A549 (cell line): Measurements from ENCODE around the gene PRKD3. TPM values are rescaled to one million over a fixed set of nuclear protein-coding genes. Genes with fewer than 3 reads are reported as not detected.

ENCODE experiments used
- ATAC-seq, 2 experiments: fragments of 200-7000 bp in 1 of 2; fragments of >200 bp in 1 of 2; cut with Nextera tagmentation in 1 of 2; cut with Tn5 transposase in 1 of 2; 3 replicates each; pipeline versions ENCODE4 v1.8.0 to v1.9.1; 2018 to 2020; ENCODE audit warnings: mild to moderate bottlenecking in 1 of 2, moderate library complexity in 1 of 2
- CTCF ChIA-PET: fragments of 300-600 bp; sonication (Branson Sonifier 250); formaldehyde crosslinking; extraction: SDS; loops from one replicate; lab custom pipeline; 2021; ENCODE audit warnings: antibody characterized with exemption, inconsistent platforms; lab: Yijun Ruan, JAX
- POLR2A ChIA-PET: fragments of 350-600 bp; formaldehyde crosslinking; extraction: SDS; loops from one replicate; lab custom pipeline; 2021; ENCODE audit warnings: antibody characterized with exemption, inconsistent platforms; lab: Yijun Ruan, JAX
- DNase-seq, 2 experiments: peaks; one replicate each; pipeline versions ENCODE4 v3.0.0 to v3.0.0-alpha.2; 2011 to 2016; ENCODE audit warnings: low read depth in 1 of 2, low spot score in 1 of 2
- FAIRE-seq: peaks from 2 replicates; lab custom pipeline; 2011; peaks lifted over from hg19 to GRCh38; lab: Jason Lieb, UNC
- H3K27ac ChIP-seq, 2 experiments: fragments of >200 bp; sonication (Bioruptor Twin); formaldehyde crosslinking; 3 replicates each; pipeline ENCODE4 v1.5.1; 2016 to 2017
- H3K4me1 ChIP-seq: fragments of >200 bp; sonication (Bioruptor Twin); formaldehyde crosslinking; 3 replicates; pipeline ENCODE4 v1.6.1; 2016
- H3K4me2 ChIP-seq: fragments of >200 bp; sonication (Bioruptor Twin); formaldehyde crosslinking; 3 replicates; pipeline ENCODE4 v1.6.1; 2016
- H3K4me3 ChIP-seq: fragments of >200 bp; sonication (Bioruptor Twin); formaldehyde crosslinking; 3 replicates; pipeline ENCODE4 v1.5.1; 2016
- H3K9me3 ChIP-seq: fragments of >200 bp; sonication (Bioruptor Twin); formaldehyde crosslinking; 3 replicates; pipeline ENCODE4 v1.6.1; 2016
- BCL3 ChIP-seq: fragments of >200 bp; sonication (Bioruptor Twin); formaldehyde crosslinking; IDR thresholded peaks from 3 replicates; pipeline ENCODE4 v1.6.1; 2016
- CBX2 ChIP-seq: fragments of 200-600 bp; sonication (generic); IDR thresholded peaks from 2 replicates; pipeline ENCODE4 v1.6.1; 2016; ENCODE audit warnings: low read depth, mild to moderate bottlenecking, borderline replicate concordance
- CEBPB ChIP-seq, 2 experiments: fragments of >200 bp in 1 of 2; sonication (Bioruptor Twin) in 1 of 2; formaldehyde crosslinking in 1 of 2; IDR thresholded peaks; 2 replicates each; pipeline ENCODE4 v1.6.1; 2012 to 2016
- CHD2 ChIP-seq: fragments of 150-350 bp; IDR thresholded peaks from 2 replicates; pipeline ENCODE4 v1.6.1; 2014; ENCODE audit warnings: low read length; ENCODE audit not compliant: partially characterized antibody
- CHD4 ChIP-seq: fragments of 200-600 bp; sonication (generic); IDR thresholded peaks from 2 replicates; pipeline ENCODE4 v1.6.1; 2016; ENCODE audit warnings: antibody characterized with exemption, mild to moderate bottlenecking, borderline replicate concordance
- E2F6 ChIP-seq: IDR thresholded peaks from 2 replicates; pipeline ENCODE4 v1.6.1; 2012; ENCODE audit warnings: low read depth, borderline replicate concordance
- EHF ChIP-seq: fragments of 250-450 bp; sonication (Bioruptor Pico); IDR thresholded peaks from 2 replicates; pipeline ENCODE4 v1.5.0; 2020; ENCODE audit warnings: mild to moderate bottlenecking
- EHMT2 ChIP-seq: fragments of 200-600 bp; sonication (generic); IDR thresholded peaks from 2 replicates; pipeline ENCODE4 v1.6.1; 2016; ENCODE audit warnings: antibody characterized with exemption, low read depth, mild to moderate bottlenecking, moderate library complexity
- ESRRA ChIP-seq: fragments of 150-350 bp; IDR thresholded peaks from 2 replicates; pipeline ENCODE4 v1.6.1; 2014; ENCODE audit warnings: mild to moderate bottlenecking, low read length, borderline replicate concordance
- FOSB ChIP-seq: fragments of 250-450 bp; sonication (Bioruptor Pico); IDR thresholded peaks from 2 replicates; pipeline ENCODE4 v1.5.0; 2020; ENCODE audit warnings: mild to moderate bottlenecking, moderate library complexity
- GATA3 ChIP-seq: IDR thresholded peaks from 2 replicates; pipeline ENCODE4 v1.6.1; 2012; ENCODE audit warnings: borderline replicate concordance
- HDAC2 ChIP-seq: fragments of 200-600 bp; sonication (generic); IDR thresholded peaks from 2 replicates; pipeline ENCODE4 v1.6.1; 2016
- HOXB13 ChIP-seq: fragments of 250-450 bp; sonication (Bioruptor Pico); IDR thresholded peaks from 2 replicates; pipeline ENCODE4 v1.5.0; 2020; ENCODE audit warnings: low read depth, mild to moderate bottlenecking, moderate library complexity
- JUN ChIP-seq, 2 experiments: fragments of >200 bp; sonication (Bioruptor Twin); formaldehyde crosslinking; IDR thresholded peaks; 2 replicates in 1 of 2; 3 replicates in 1 of 2; pipeline ENCODE4 v1.6.1; 2016 to 2017
- JUNB ChIP-seq: fragments of >200 bp; sonication (Bioruptor Twin); formaldehyde crosslinking; IDR thresholded peaks from 2 replicates; pipeline ENCODE4 v1.6.1; 2016
- KDM1A ChIP-seq: fragments of 200-600 bp; sonication (generic); IDR thresholded peaks from 2 replicates; pipeline ENCODE4 v1.6.1; 2016; ENCODE audit warnings: low read depth, mild to moderate bottlenecking
- MAFK ChIP-seq: fragments of 450-650 bp; IDR thresholded peaks from 2 replicates; pipeline ENCODE4 v1.6.1; 2014; ENCODE audit not compliant: partially characterized antibody
- MYC ChIP-seq: IDR thresholded peaks from 2 replicates; pipeline ENCODE4 v1.6.1; 2012; ENCODE audit warnings: mild to moderate bottlenecking, inconsistent platforms, low read length, improper control_type of control experiment, borderline replicate concordance
- NR3C1 ChIP-seq: fragments of >200 bp; sonication (Bioruptor Twin); formaldehyde crosslinking; IDR thresholded peaks from 3 replicates; pipeline ENCODE4 v1.6.1; 2017
- POLR2A ChIP-seq: IDR thresholded peaks from 2 replicates; pipeline ENCODE4 v1.6.1; 2012; ENCODE audit warnings: mild to moderate bottlenecking, low read length
- RAD21 ChIP-seq, 2 experiments: fragments of >200 bp in 1 of 2; sonication (Bioruptor Twin) in 1 of 2; formaldehyde crosslinking in 1 of 2; IDR thresholded peaks in 1 of 2; conservative IDR thresholded peaks in 1 of 2; 2 replicates in 1 of 2; 3 replicates in 1 of 2; pipeline ENCODE4 v1.6.1; 2012 to 2018; ENCODE audit warnings: inconsistent platforms in 1 of 2
- RARB ChIP-seq: fragments of 250-450 bp; sonication (Bioruptor Pico); IDR thresholded peaks from 2 replicates; pipeline ENCODE4 v1.8.0; 2021; ENCODE audit warnings: mild to moderate bottlenecking, moderate library complexity
- ZFP36 ChIP-seq: fragments of 450-650 bp; IDR thresholded peaks from 2 replicates; pipeline ENCODE4 v1.6.1; 2014; ENCODE audit warnings: borderline replicate concordance; ENCODE audit not compliant: partially characterized antibody
- ZNF302 ChIP-seq: fragments of 250-450 bp; sonication (Bioruptor Pico); IDR thresholded peaks from 2 replicates; pipeline ENCODE4 v1.9.0; 2021; ENCODE audit warnings: inconsistent platforms, mild to moderate bottlenecking, moderate library complexity
- ZSCAN20 ChIP-seq: fragments of 250-450 bp; sonication (Bioruptor Pico); IDR thresholded peaks from 2 replicates; pipeline ENCODE4 v1.8.0; 2022; ENCODE audit warnings: mild to moderate bottlenecking, moderate library complexity
- WGBS: methylation state at CpG from one replicate; pipeline ENCODE4 v1.1.6; 2017; ENCODE audit errors: missing lambda C conversion rate; 5-methylcytosine and 5-hydroxymethylcytosine counted together
- polyA plus RNA-seq, 4 experiments: library from polyadenylated mRNA; depleted of rRNA in 3 of 4; stranded (reverse); fragments of >200 nt; fragmentation: RNase III in 1 of 4; extraction: RNeasy Plus Mini Kit Qiagen cat#74134 plus additional on column Dnase treatment in 1 of 4; gene quantifications; 2 replicates in 3 of 4; 3 replicates in 1 of 4; pipeline ENCODE4 v1.2.3, GENCODE V29; 2011 to 2017
- TF ChIP-seq, protein P1 (sequence below): fragments of >200 bp; sonication (Bioruptor Twin); formaldehyde crosslinking; IDR thresholded peaks from 2 replicates; pipeline ENCODE4 v1.6.1; 2016
- TF ChIP-seq, protein P2 (sequence below): fragments of 150-350 bp; IDR thresholded peaks from 2 replicates; pipeline ENCODE4 v1.6.1; 2014; ENCODE audit warnings: low read depth, mild to moderate bottlenecking, low read length
- TF ChIP-seq, protein P3 (sequence below): fragments of >200 bp; sonication (Bioruptor Twin); formaldehyde crosslinking; IDR thresholded peaks from 3 replicates; pipeline ENCODE4 v1.5.1; 2016

The PRKD3 gene
- polyA plus RNA-seq, 2 of the 4 experiments (the other 2 are of a cell fraction), result 18.2 to 28.9 TPM

- DNase-seq, result peak; percentile 19 to 40
These were observed 36.7 kb downstream of the PRKD3 start for GRCh38 chr2:37287966-37288365.

DNA sequence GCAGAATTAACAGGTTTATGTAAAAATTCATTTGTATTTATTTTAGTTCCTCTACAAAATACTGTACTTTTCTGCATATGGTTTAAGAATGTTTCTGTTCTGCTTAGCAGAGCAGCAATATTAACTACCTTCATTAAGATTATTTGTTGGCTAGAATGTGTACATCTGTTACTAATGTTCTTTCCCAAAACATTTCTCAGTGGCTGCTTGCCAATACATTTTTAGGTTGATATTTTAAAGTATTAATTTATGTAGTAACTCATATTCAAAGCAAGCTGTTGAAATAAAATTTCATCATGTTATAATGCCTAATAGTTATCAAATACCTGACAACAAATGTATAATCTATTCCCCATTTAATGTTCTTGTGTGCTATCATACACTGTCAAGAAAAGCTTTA lies 40.3 kb downstream of the PRKD3 start:
- H3K27ac ChIP-seq, result no peak overlapping the region
- no peak overlapping the region for H3K4me3 ChIP-seq
- H3K9me3 ChIP-seq, result no peaks in the 10 kb centered on the region
- peaks cover 11% of the 10 kb centered on the region; the same call in 2 of the 3 replicates for H3K4me1 ChIP-seq
- DNase-seq (no peak), FAIRE-seq (no peak), ATAC-seq (no peak)
- ChIA-PET POLR2A (no interaction called here), CTCF (interaction anchor here (0.9 kb wide), 1 partner anchor 15 kb away, joined by 3 read pairs; no protein-coding TSS in a partner anchor)
- no peak for TF ChIP-seq ZSCAN20 (CRISPR knock-in tag)
- TF ChIP-seq EHF (CRISPR knock-in tag), result no peak
- no peak for TF ChIP-seq MYC
- TF ChIP-seq KDM1A, result no peak
- TF ChIP-seq CBX2, result no peak
- no peak for TF ChIP-seq ESRRA
- no peak for TF ChIP-seq GATA3
- no peak for TF ChIP-seq RARB
- no peak for TF ChIP-seq HOXB13 (CRISPR knock-in tag)
- no peak for TF ChIP-seq HDAC2
- TF ChIP-seq, protein P1, sequence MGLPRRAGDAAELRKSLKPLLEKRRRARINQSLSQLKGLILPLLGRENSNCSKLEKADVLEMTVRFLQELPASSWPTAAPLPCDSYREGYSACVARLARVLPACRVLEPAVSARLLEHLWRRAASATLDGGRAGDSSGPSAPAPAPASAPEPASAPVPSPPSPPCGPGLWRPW, result no peak
- TF ChIP-seq EHMT2, result no peak
- TF ChIP-seq MAFK, result no peak
- no peak for TF ChIP-seq JUN (IDR thresholded peaks at IDR 0.05)
- no peak for TF ChIP-seq JUNB
- no peak for TF ChIP-seq CHD2
- no peak for TF ChIP-seq ZNF302 (CRISPR knock-in tag)
- H3K4me2 ChIP-seq, result no peak overlapping the region

More at GRCh38 chr2:37287966-37288365, 36.7 kb downstream of the PRKD3 start:
- TF ChIP-seq E2F6 (no peak), RAD21 (conservative IDR thresholded peaks at IDR 0.05 in 1 of 2, IDR thresholded peaks at IDR 0.05 in 1 of 2) (peak; percentile 56 to 66), EHMT2 (no peak), BCL3 (no peak), FOSB (CRISPR knock-in tag) (no peak), CHD4 (no peak), KDM1A (no peak), NR3C1 (no peak), POLR2A (no peak), ZFP36 (no peak), CEBPB (IDR thresholded peaks at IDR 0.05) (0 out of 4 replicates have a peak, but pooled peaks of 1 of the 2 experiments have one; percentile 14)
- TF ChIP-seq, protein P1, result no peak
- TF ChIP-seq, protein P2, sequence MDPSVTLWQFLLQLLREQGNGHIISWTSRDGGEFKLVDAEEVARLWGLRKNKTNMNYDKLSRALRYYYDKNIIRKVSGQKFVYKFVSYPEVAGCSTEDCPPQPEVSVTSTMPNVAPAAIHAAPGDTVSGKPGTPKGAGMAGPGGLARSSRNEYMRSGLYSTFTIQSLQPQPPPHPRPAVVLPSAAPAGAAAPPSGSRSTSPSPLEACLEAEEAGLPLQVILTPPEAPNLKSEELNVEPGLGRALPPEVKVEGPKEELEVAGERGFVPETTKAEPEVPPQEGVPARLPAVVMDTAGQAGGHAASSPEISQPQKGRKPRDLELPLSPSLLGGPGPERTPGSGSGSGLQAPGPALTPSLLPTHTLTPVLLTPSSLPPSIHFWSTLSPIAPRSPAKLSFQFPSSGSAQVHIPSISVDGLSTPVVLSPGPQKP, result no peak
- TF ChIP-seq, protein P3, sequence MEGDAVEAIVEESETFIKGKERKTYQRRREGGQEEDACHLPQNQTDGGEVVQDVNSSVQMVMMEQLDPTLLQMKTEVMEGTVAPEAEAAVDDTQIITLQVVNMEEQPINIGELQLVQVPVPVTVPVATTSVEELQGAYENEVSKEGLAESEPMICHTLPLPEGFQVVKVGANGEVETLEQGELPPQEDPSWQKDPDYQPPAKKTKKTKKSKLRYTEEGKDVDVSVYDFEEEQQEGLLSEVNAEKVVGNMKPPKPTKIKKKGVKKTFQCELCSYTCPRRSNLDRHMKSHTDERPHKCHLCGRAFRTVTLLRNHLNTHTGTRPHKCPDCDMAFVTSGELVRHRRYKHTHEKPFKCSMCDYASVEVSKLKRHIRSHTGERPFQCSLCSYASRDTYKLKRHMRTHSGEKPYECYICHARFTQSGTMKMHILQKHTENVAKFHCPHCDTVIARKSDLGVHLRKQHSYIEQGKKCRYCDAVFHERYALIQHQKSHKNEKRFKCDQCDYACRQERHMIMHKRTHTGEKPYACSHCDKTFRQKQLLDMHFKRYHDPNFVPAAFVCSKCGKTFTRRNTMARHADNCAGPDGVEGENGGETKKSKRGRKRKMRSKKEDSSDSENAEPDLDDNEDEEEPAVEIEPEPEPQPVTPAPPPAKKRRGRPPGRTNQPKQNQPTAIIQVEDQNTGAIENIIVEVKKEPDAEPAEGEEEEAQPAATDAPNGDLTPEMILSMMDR, result peak; percentile 42
- no peak overlapping the region for H3K4me2 ChIP-seq
- FAIRE-seq (peak; percentile 7), ATAC-seq (peak; percentile 79 to 89)
- ChIA-PET CTCF (interaction anchor here (0.6 to 1.8 kb wide), 4 partner anchors 16 to 588 kb away, joined by 3 to 7 read pairs (median 4); no protein-coding TSS in a partner anchor), POLR2A (no interaction called here)
- no peaks in the 10 kb centered on the region for H3K9me3 ChIP-seq
- 95% methylated on average over 2 of the region's 2 CpGs for WGBS
- H3K4me3 ChIP-seq, result no peak overlapping the region
- peaks cover 9% of the 10 kb centered on the region; the same call in 2 of the 3 replicates for H3K4me1 ChIP-seq
- H3K27ac ChIP-seq, result no peak overlapping the region
